Measurements from ENCODE around the gene NEDD8.
"Not testable (repeated sequence)": the region's sequence is repeated elsewhere in the genome, so short reads cannot be mapped to it uniquely, and the experiment has no call there.

NEDD8 gene

GRCh38 chr14:24219521-24219920 is 12.6 kb downstream of the NEDD8 start:
- TF ChIP-seq CTCF (IDR thresholded peaks at IDR 0.05; ENCODE audit: insufficient read depth, low read depth, low read length, missing control alignments), result no peak
- no peak for DNase-seq (ENCODE audit: low read depth)
- H3K4me3 ChIP-seq (ENCODE audit: low read length), result no peak overlapping the region

- no peak for TF ChIP-seq CTCF (IDR thresholded peaks at IDR 0.05; ENCODE audit: insufficient read depth, low read depth, low read length, missing control alignments)
- no peak for DNase-seq (ENCODE audit: low read depth)
These were observed 13.1 kb downstream of the NEDD8 start for GRCh38 chr14:24219080-24219479.

GRCh38 chr14:24216876-24217275 is 15.3 kb downstream of the NEDD8 start:
- DNase-seq (ENCODE audit: low read depth), result not testable (repeated sequence)

More at GRCh38 chr14:24219080-24219479, 13.1 kb downstream of the NEDD8 start:
- no peak overlapping the region for H3K4me3 ChIP-seq (ENCODE audit: low read length)

GRCh38 chr14:24216345-24216699 is 15.8 kb downstream of the NEDD8 start:
- no peak for TF ChIP-seq CTCF (IDR thresholded peaks at IDR 0.05; ENCODE audit: insufficient read depth, low read depth, low read length, missing control alignments)
- no peak for DNase-seq (ENCODE audit: low read depth)
- H3K4me3 ChIP-seq (ENCODE audit: low read length), result no peak overlapping the region

More at GRCh38 chr14:24216876-24217275, 15.3 kb downstream of the NEDD8 start:
- H3K4me3 ChIP-seq (ENCODE audit: low read length), result not testable (repeated sequence)

GRCh38 chr14:24215495-24216344 is 16.4 kb downstream of the NEDD8 start, which contains the start of gene MDP1:
Gene MDP1 (minus strand): TSS chr14:24216066. CDS start chr14:24215955, 111 bp downstream.
- peak; percentile 91 for DNase-seq (ENCODE audit: low read depth)
- peak; percentile 54 for TF ChIP-seq CTCF (IDR thresholded peaks at IDR 0.05; ENCODE audit: insufficient read depth, low read depth, low read length, missing control alignments)
- peak within 1 kb of the TSS; percentile 64 for H3K4me3 ChIP-seq (ENCODE audit: low read length)

- no peak for DNase-seq (ENCODE audit: low read depth)
- H3K4me3 ChIP-seq (ENCODE audit: low read length), result peak overlapping the region; percentile 88
- TF ChIP-seq CTCF (IDR thresholded peaks at IDR 0.05; ENCODE audit: insufficient read depth, low read depth, low read length, missing control alignments), result no peak
These were observed 18.1 kb downstream of the NEDD8 start for GRCh38 chr14:24213866-24214662.

Data from epithelial cell of esophagus (primary cell).